ENCODE measurements around the gene RNU1-1.
"Not testable (repeated sequence)": the region's sequence is repeated elsewhere in the genome, so short reads cannot be mapped to it uniquely, and the experiment has no call there.

RNU1-1 gene

DNA sequence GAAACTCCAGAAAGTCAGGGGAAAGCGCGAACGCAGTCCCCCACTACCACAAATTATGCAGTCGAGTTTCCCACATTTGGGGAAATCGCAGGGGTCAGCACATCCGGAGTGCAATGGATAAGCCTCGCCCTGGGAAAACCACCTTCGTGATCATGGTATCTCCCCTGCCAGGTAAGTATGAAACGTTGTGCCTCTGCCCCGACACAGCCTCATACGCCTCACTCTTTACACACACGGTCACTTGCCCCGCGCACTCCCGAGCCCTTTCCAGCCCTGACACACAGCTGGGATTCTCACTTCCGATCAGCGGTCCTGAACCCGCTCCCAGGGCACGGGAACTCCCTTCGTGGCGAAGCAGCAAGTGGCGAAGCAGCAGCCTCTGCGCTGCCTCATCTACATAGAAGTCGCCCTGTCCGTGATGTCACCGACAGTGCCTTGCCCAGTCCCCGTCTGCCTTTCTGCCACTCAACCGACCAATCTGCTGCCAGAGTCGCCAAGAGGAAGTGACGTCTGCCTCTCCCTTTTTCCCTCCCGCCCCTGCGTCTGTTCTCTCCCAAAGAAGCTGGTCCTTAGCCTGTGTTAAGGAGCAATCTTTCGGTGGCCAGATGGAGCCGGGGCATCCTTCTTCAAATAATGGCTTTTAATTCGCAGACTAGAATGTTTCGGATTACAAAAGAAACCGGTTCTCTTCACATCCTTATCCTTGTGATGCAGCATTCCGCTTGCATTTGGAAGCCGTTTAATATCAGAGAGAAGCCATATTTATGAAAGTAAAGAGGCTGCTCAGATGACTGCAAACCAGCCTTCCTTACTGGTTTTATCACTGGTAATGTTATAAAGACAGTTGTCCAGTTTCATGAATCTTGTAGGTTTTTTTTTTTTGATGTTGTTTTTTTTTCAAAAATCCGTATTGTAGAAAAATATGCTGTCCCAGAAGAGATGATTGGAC, at the start of gene RNU1-1:
Gene RNU1-1, minus strand, starts transcription at position 179 of the 949 bp plus-strand sequence.
- peak; percentile 42 to 63 (median 55) for DNase-seq (ENCODE audit: low read depth in 3 of 3)

GRCh38 chr1:16561035-16561434, 47.0 kb upstream of the RNU1-1 start:
- not testable (repeated sequence) for DNase-seq (ENCODE audit: low read depth in 3 of 3)

- not testable (repeated sequence) for DNase-seq (ENCODE audit: low read depth in 3 of 3)
These were observed 46.4 kb upstream of the RNU1-1 start for GRCh38 chr1:16560498-16560897.

- DNase-seq (ENCODE audit: low read depth in 3 of 3), result not testable (repeated sequence)
These were observed 45.6 kb upstream of the RNU1-1 start for GRCh38 chr1:16559688-16560087.

- DNase-seq (ENCODE audit: low read depth in 3 of 3), result not testable (repeated sequence)
These were observed 42.9 kb upstream of the RNU1-1 start for GRCh38 chr1:16557034-16557433.

DNA sequence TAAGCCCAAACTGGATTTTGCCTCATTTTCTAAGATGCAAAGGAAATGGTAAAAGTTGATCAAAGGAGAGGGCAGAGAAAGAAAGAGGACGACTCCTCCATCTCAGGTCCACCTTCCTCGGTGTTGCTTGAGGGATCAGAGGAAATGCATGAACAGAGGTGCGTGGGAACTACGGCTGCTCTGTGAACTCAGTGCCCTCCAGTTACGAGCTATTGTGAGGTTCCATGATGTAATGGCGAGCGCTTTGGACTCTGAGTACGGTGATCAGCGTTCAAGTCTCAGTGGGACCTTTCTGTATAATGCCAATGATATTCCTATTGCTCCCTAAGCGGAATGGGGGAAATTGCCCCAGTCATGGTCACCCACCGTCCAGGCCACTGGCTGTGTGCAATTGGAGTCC, 39.2 kb upstream of the RNU1-1 start:
- not testable (repeated sequence) for DNase-seq (ENCODE audit: low read depth in 3 of 3)

DNA sequence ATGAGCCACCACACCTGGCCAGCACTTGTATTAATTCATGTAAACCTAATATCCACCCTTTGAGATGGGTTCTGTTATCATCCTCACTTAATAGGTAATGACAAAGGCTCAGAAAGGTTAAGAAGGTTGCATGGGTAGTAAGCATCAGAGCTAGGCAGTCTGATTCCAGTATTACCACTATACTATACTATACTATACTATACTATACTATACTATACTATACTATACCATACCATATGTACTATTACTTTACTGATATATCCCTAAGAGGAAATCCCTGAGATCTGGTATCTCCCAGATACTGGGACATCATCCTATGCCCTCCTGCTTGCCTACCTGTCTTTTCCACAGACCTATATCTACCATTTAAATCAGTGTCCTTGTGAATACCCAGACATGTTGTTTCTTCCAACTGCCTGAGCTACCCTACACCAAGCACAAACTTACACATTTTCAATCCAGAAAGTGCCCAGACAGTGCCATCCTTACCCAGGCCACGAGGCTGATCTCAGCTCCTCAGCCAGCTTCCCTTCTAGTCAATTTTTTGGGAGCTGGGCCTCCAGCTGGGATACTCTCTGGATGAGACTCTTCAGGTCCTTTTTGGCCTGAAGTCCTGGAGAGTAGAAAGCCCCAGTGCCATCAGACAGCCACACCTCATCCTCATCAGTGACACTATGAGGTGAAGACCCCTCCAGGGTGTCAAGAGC, 36.3 kb upstream of the RNU1-1 start:
- not testable (repeated sequence) for DNase-seq (ENCODE audit: low read depth in 3 of 3)

DNA sequence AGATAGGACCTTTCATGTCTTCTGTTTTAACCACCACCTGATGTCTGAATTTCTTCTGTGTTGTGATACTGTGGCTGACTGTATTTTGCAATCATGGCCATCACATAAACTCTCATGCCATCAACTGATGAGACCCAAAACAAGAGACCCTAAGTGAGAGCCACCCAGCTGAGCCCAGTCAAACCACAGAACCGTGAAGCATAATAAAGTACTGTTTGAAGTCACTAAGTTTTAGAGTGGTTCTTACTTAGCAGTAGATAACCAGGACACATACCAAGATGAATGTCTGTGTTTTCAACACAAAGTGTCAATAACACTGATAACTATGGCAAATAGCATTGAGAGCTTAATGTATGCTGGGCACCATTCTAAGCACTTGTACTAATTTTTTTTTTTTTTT, 35.5 kb upstream of the RNU1-1 start:
- not testable (repeated sequence) for DNase-seq (ENCODE audit: low read depth in 3 of 3)

DNA sequence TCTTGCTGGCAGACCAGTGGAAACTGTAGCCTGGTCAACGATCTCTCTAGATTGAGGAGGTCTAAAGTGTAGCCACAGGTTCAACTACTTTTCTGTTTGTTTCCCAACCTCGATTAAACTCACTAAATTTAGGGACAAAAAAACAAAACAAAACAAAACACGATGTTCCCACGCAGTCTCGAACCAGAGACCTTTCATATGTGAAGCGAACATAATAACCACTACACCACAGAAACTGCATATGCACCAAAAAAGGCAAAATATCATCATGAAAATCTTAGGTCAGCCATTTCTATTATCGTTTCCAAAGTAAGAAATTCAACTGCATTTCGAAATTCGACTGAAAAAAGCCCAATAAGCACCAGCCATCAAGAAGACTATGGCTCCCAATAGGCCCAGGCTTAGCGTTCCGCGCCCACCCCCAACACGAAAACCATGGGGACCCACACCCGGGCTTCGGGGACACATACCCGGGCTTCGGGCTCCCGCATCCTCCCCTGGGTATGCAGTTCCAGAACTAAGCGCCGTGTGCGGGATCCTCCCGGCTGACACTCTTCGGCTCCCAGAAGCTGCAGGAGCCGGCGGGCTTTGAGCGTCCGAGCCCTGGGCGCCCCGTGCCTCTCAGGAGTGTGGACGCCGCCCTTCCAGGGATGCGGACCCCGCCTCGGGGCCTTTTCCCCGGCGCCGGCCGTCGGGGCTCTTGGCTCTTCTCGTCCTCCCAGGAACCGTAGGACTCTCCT, 33.6 kb upstream of the RNU1-1 start:
- not testable (repeated sequence) for DNase-seq (ENCODE audit: low read depth in 3 of 3)

GRCh38 chr1:16545682-16546095, 31.6 kb upstream of the RNU1-1 start:
- DNase-seq (ENCODE audit: low read depth in 3 of 3), result not testable (repeated sequence)

GRCh38 chr1:16540421-16540893, 26.4 kb upstream of the RNU1-1 start:
- DNase-seq (ENCODE audit: low read depth in 3 of 3), result not testable (repeated sequence)

GRCh38 chr1:16537528-16537927, 23.4 kb upstream of the RNU1-1 start:
- not testable (repeated sequence) for DNase-seq (ENCODE audit: low read depth in 3 of 3)

- DNase-seq (ENCODE audit: low read depth in 3 of 3), result not testable (repeated sequence)
These were observed 22.7 kb upstream of the RNU1-1 start for GRCh38 chr1:16536796-16537195.

GRCh38 chr1:16535898-16536297, 21.8 kb upstream of the RNU1-1 start:
- DNase-seq (ENCODE audit: low read depth in 3 of 3), result not testable (repeated sequence)

DNA sequence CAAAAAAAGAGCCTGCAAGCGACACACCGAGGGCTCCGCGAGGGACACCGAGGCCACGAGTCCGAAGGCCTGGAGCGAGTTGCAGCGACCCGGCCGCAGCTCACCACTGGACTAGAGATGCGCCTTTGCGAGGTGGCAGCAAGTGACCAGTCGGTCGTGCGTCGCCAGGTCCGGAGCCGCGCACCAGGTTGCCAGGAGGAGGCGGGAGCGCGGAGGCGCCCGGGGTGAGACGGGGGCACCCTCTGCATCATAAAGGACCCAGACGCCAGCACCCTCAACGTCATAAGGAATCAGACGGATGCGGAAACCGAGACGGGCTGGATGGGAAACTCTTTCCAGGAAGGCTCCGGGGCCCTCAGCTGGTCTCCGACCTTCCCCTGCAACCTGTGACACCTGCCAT, 21.4 kb upstream of the RNU1-1 start:
- DNase-seq (ENCODE audit: low read depth in 3 of 3), result not testable (repeated sequence)

- DNase-seq (ENCODE audit: low read depth in 3 of 3), result not testable (repeated sequence)
These were observed 20.9 kb upstream of the RNU1-1 start for GRCh38 chr1:16534829-16535456.

DNA sequence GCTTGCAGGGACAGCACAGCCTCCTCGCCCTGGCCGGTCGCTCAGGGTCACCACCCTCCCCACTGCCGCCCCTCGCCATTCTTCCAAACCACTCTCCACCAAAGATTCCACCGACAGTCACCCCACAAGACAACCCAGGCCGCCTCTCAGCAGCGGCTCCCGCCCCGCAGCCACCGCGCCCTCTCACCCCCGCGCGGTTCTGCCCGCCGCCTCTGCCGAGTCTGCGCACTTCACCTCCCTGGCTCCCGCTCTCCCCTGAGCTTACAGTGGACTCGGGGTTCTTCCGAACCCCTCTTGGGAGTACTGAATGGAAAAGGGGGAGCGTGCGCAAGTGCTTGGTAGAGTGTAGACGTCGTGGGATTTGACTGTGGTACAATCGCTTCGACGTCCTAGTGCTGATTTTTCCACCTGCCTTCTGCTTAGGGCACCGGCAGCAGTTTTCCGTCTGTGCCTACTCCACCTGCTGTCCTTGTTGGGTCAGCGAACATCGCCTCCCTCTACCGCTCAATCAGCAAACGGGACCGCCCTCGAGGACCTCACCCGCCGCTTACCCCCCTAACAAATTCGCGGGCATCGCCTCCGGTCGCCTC, 20.2 kb upstream of the RNU1-1 start:
- not testable (repeated sequence) for DNase-seq (ENCODE audit: low read depth in 3 of 3)

- DNase-seq (ENCODE audit: low read depth in 3 of 3), result not testable (repeated sequence)
These were observed 18.3 kb upstream of the RNU1-1 start for GRCh38 chr1:16532235-16532991.

DNA sequence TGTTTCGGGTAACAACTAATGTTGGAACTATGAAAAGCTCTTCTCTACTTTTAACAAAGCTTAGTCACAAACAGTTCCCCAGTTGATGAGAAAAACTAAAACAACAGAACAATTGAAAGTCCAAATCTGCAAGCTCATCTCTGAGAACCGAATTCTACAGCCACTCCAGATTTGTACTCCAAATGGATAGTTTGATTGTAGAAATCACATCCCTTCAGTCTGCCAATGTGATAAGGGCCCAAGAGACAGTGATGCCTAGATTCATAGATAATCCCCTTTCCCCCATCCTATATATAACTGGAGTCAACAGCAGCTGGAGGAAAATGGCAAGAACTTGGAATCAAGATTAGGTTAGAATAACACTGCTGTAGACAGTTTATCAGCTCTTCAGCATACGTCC, 14.3 kb upstream of the RNU1-1 start:
- not testable (repeated sequence) for DNase-seq (ENCODE audit: low read depth in 3 of 3)

DNA sequence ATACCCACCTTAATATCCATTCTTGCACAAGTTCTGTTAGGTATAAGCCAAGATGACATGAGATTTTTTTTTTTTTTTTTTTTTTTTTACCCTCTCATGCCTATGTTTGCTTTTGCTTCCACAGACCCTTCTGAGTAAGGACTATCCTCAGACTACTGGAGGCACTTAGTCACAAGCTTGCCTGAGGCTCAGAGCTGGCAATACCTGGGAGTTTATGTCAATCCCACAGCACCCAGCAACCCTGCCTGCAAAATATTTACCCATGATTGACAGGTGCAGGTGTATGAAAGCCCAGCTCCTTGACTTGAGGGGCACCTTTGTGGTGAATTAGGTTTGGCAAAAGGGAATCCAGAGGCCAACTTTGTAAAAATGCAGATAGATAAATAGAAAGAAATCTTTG, 11.7 kb upstream of the RNU1-1 start:
- not testable (repeated sequence) for DNase-seq (ENCODE audit: low read depth in 3 of 3)
